ENCODE data around the gene TRERF1.
"Not testable (repeated sequence)": the region's sequence is repeated elsewhere in the genome, so short reads cannot be mapped to it uniquely, and the experiment has no call there.

The TRERF1 gene

GRCh38 chr6:42227173-42227850, 224.4 kb downstream of the TRERF1 start:
- Mint-ChIP-seq H3K27me3 (ENCODE audit: low read depth) (no peaks in the 10 kb centered on the region), H3K9me3 (no peaks in the 10 kb centered on the region), H3K27ac (no peak overlapping the region), H3K4me1 (ENCODE audit: low read depth) (peaks cover 7% of the 10 kb centered on the region), H3K36me3 (ENCODE audit: low read depth) (peaks cover 21% of the 10 kb centered on the region), H3K4me3 (no peak overlapping the region)

GRCh38 chr6:42226645-42227143, 225.0 kb downstream of the TRERF1 start:
- Mint-ChIP-seq H3K4me1 (ENCODE audit: low read depth) (peaks cover 7% of the 10 kb centered on the region), H3K27me3 (ENCODE audit: low read depth) (no peaks in the 10 kb centered on the region), H3K36me3 (ENCODE audit: low read depth) (peaks cover 18% of the 10 kb centered on the region), H3K9me3 (no peaks in the 10 kb centered on the region), H3K4me3 (no peak overlapping the region), H3K27ac (no peak overlapping the region)

GRCh38 chr6:42226161-42226611, 225.5 kb downstream of the TRERF1 start:
- no peaks in the 10 kb centered on the region for H3K27me3 Mint-ChIP-seq (ENCODE audit: low read depth)
- H3K9me3 Mint-ChIP-seq = no peaks in the 10 kb centered on the region
- peaks cover 7% of the 10 kb centered on the region for H3K4me1 Mint-ChIP-seq (ENCODE audit: low read depth)
- H3K4me3 Mint-ChIP-seq = no peak overlapping the region
- H3K36me3 Mint-ChIP-seq (ENCODE audit: low read depth) = peaks cover 18% of the 10 kb centered on the region
- no peak overlapping the region for H3K27ac Mint-ChIP-seq

- no peaks in the 10 kb centered on the region for H3K27me3 Mint-ChIP-seq (ENCODE audit: low read depth)
- H3K36me3 Mint-ChIP-seq (ENCODE audit: low read depth) = peaks cover 17% of the 10 kb centered on the region
- H3K4me3 Mint-ChIP-seq = no peak overlapping the region
- H3K4me1 Mint-ChIP-seq (ENCODE audit: low read depth) = peaks cover 8% of the 10 kb centered on the region
- H3K9me3 Mint-ChIP-seq = no peaks in the 10 kb centered on the region
- H3K27ac Mint-ChIP-seq = no peak overlapping the region
Observed at GRCh38 chr6:42225419-42225818, 226.3 kb downstream of the TRERF1 start.

GRCh38 chr6:42225029-42225339, 226.7 kb downstream of the TRERF1 start:
- Mint-ChIP-seq H3K27me3 (ENCODE audit: low read depth) (no peaks in the 10 kb centered on the region), H3K36me3 (ENCODE audit: low read depth) (peaks cover 16% of the 10 kb centered on the region), H3K4me1 (ENCODE audit: low read depth) (peaks cover 8% of the 10 kb centered on the region), H3K27ac (no peak overlapping the region), H3K4me3 (no peak overlapping the region), H3K9me3 (no peaks in the 10 kb centered on the region)

GRCh38 chr6:42224222-42225028, 227.3 kb downstream of the TRERF1 start:
- peak overlapping the region; percentile 65 for H3K27ac Mint-ChIP-seq
- H3K9me3 Mint-ChIP-seq = no peaks in the 10 kb centered on the region
- H3K4me1 Mint-ChIP-seq (ENCODE audit: low read depth) = peaks cover 8% of the 10 kb centered on the region
- H3K36me3 Mint-ChIP-seq (ENCODE audit: low read depth) = peaks cover 14% of the 10 kb centered on the region
- H3K4me3 Mint-ChIP-seq = no peak overlapping the region
- H3K27me3 Mint-ChIP-seq (ENCODE audit: low read depth) = no peaks in the 10 kb centered on the region

GRCh38 chr6:42222448-42222847, 229.3 kb downstream of the TRERF1 start:
- peaks cover 11% of the 10 kb centered on the region for H3K4me1 Mint-ChIP-seq (ENCODE audit: low read depth)
- no peaks in the 10 kb centered on the region for H3K9me3 Mint-ChIP-seq
- no peak overlapping the region for H3K27ac Mint-ChIP-seq
- no peaks in the 10 kb centered on the region for H3K27me3 Mint-ChIP-seq (ENCODE audit: low read depth)
- no peak overlapping the region for H3K4me3 Mint-ChIP-seq
- H3K36me3 Mint-ChIP-seq (ENCODE audit: low read depth) = peaks cover 9% of the 10 kb centered on the region

GRCh38 chr6:42221546-42221945, 230.2 kb downstream of the TRERF1 start:
- no peaks in the 10 kb centered on the region for H3K27me3 Mint-ChIP-seq (ENCODE audit: low read depth)
- H3K36me3 Mint-ChIP-seq (ENCODE audit: low read depth) = peaks cover 10% of the 10 kb centered on the region
- no peak overlapping the region for H3K4me3 Mint-ChIP-seq
- H3K27ac Mint-ChIP-seq = no peak overlapping the region
- no peaks in the 10 kb centered on the region for H3K9me3 Mint-ChIP-seq
- H3K4me1 Mint-ChIP-seq (ENCODE audit: low read depth) = peaks cover 16% of the 10 kb centered on the region

- H3K36me3 Mint-ChIP-seq (ENCODE audit: low read depth) = peaks cover 10% of the 10 kb centered on the region
- H3K27ac Mint-ChIP-seq = peak overlapping the region; percentile 53
- H3K4me3 Mint-ChIP-seq = no peak overlapping the region
- no peaks in the 10 kb centered on the region for H3K27me3 Mint-ChIP-seq (ENCODE audit: low read depth)
- H3K4me1 Mint-ChIP-seq (ENCODE audit: low read depth) = peaks cover 18% of the 10 kb centered on the region
- no peaks in the 10 kb centered on the region for H3K9me3 Mint-ChIP-seq
Observed at GRCh38 chr6:42220807-42221206, 230.9 kb downstream of the TRERF1 start.

GRCh38 chr6:42217519-42218367, 234.0 kb downstream of the TRERF1 start, which contains the start of gene MRPS10:
Gene MRPS10, minus strand, starts transcription at chr6:42217861. Its CDS starts 12 bp downstream, at chr6:42217849.
- Mint-ChIP-seq H3K27me3 (ENCODE audit: low read depth) (no peaks in the 10 kb centered on the region), H3K27ac (peak within 1 kb of the TSS; percentile 87), H3K4me1 (ENCODE audit: low read depth) (peaks cover 14% of the 10 kb centered on the region), H3K9me3 (no peaks in the 10 kb centered on the region), H3K4me3 (peak within 1 kb of the TSS; percentile 91), H3K36me3 (ENCODE audit: low read depth) (peaks cover 12% of the 10 kb centered on the region)

- Mint-ChIP-seq H3K36me3 (ENCODE audit: low read depth) (peaks cover 12% of the 10 kb centered on the region), H3K27me3 (ENCODE audit: low read depth) (no peaks in the 10 kb centered on the region), H3K4me1 (ENCODE audit: low read depth) (peaks cover 14% of the 10 kb centered on the region), H3K9me3 (no peaks in the 10 kb centered on the region), H3K4me3 (peak overlapping the region; percentile 91), H3K27ac (peak overlapping the region; percentile 87)
Observed at GRCh38 chr6:42217157-42217518, 234.6 kb downstream of the TRERF1 start.

- H3K27me3 Mint-ChIP-seq (ENCODE audit: low read depth); H3K9me3 Mint-ChIP-seq; H3K27ac Mint-ChIP-seq: not testable (repeated sequence)
- Mint-ChIP-seq H3K4me3 (peak overlapping the region; percentile 74), H3K36me3 (ENCODE audit: low read depth) (peaks cover 12% of the 10 kb centered on the region), H3K4me1 (ENCODE audit: low read depth) (peaks cover 14% of the 10 kb centered on the region)
Observed at GRCh38 chr6:42216495-42216894, 235.2 kb downstream of the TRERF1 start.

GRCh38 chr6:42212442-42212841, 239.3 kb downstream of the TRERF1 start:
- Mint-ChIP-seq H3K27ac (no peak overlapping the region), H3K4me3 (no peak overlapping the region), H3K36me3 (ENCODE audit: low read depth) (peaks cover 20% of the 10 kb centered on the region), H3K9me3 (no peaks in the 10 kb centered on the region), H3K4me1 (ENCODE audit: low read depth) (peaks cover 9% of the 10 kb centered on the region), H3K27me3 (ENCODE audit: low read depth) (no peaks in the 10 kb centered on the region)

GRCh38 chr6:42211726-42212125, 240.0 kb downstream of the TRERF1 start:
- Mint-ChIP-seq H3K36me3 (ENCODE audit: low read depth) (peaks cover 19% of the 10 kb centered on the region), H3K27me3 (ENCODE audit: low read depth) (no peaks in the 10 kb centered on the region), H3K4me3 (no peak overlapping the region), H3K27ac (no peak overlapping the region), H3K4me1 (ENCODE audit: low read depth) (peaks cover 7% of the 10 kb centered on the region), H3K9me3 (no peaks in the 10 kb centered on the region)
